Measurements from ENCODE around the gene DAP. TPM values are rescaled to one million over a fixed set of nuclear protein-coding genes. Genes with fewer than 3 reads are reported as not detected.

DAP gene
- total RNA-seq, 1 experiment from 2014 or later, result 47.2 TPM

DNA sequence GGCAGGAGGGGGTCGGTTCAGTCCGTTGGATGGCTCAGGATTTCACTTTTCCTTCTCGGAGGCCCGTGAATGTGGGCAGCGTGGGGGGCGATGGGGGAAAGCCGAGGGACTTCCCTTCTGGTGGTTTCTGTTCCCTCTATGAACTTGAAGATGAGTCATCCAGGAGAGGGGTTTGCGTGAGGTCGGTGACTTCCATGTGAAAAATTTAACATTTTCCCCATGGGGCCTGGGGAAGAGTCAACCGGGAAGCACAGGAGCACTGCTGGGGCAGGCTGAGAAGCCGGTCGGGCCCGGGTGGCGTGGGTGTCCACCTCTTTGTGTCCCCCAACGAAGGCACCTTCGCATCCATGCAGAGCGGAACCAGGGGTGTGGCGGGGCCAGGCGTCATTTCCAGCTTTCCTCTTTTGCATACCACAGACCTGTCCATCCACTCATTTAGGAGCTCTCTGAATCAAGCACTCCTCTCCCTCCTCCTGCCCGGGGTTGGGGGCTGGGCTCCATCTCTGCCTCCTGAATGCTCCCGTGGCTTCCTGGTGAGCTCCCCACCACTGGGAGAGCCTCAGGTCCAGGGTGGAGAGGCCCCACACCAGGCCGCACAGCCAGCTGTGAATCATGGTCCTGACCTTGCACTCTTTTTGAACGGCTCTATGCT is 128.8 kb downstream of the DAP start:
- Mint-ChIP-seq H3K36me3 (ENCODE audit: insufficient read depth in 1 of 3, low read depth in 3 of 3) (peaks cover 0 to 1% (median 0%) of the 10 kb centered on the region in 3 experiments; a peak in 1 of 7 replicates), H3K4me3 (no peak overlapping the region; a peak in 1 of 5 replicates), H3K27me3 (ENCODE audit: low read depth) (peaks cover 8% of the 10 kb centered on the region), H3K4me1 (peaks cover 48 to 53% of the 10 kb centered on the region in 2 experiments), H3K9me3 (no peaks in the 10 kb centered on the region), H3K27ac (no peak overlapping the region)
- Histone ChIP-seq H4K91ac (ENCODE audit: insufficient read length, low read depth, low read length) (no peak overlapping the region), H3K14ac (ENCODE audit: insufficient read depth, low read length) (no peak overlapping the region), H3K18ac (ENCODE audit: insufficient read length, low read depth, low read length) (no peak overlapping the region), H3K79me2 (ENCODE audit: insufficient read depth, low read length) (no peaks in the 10 kb centered on the region), H2BK12ac (ENCODE audit: insufficient read length, low read depth, low read length) (no peak overlapping the region), H2AFZ (ENCODE audit: low read length) (no peak overlapping the region), H4K20me1 (ENCODE audit: control insufficient read depth, insufficient read depth, insufficient read length) (no peaks in the 10 kb centered on the region), H4K8ac (replicated peaks; ENCODE audit: insufficient read length, low read depth, low read length) (no peak overlapping the region), H3K4ac (ENCODE audit: low read depth, low read length) (no peak overlapping the region), H2BK15ac (ENCODE audit: low read depth, low read length) (no peak overlapping the region), H2BK120ac (ENCODE audit: low read depth, low read length, poor library complexity, severe bottlenecking) (no peak overlapping the region), H3K27ac (ENCODE audit: insufficient read length, low read depth, low read length) (no peak overlapping the region), H3K56ac (ENCODE audit: insufficient read length, low read depth, low read length) (no peak overlapping the region), H3K9ac (ENCODE audit: extremely low read depth, insufficient read length, low read length) (no peak overlapping the region), H3K23me2 (ENCODE audit: insufficient read length, low read depth, low read length, poor library complexity, severe bottlenecking) (peaks cover 2% of the 10 kb centered on the region), H3K23ac (ENCODE audit: insufficient read length, low read depth, low read length) (no peak overlapping the region), H2BK20ac (ENCODE audit: low read depth, low read length, poor library complexity, severe bottlenecking) (no peak overlapping the region), H3K4me1 (ENCODE audit: insufficient read depth, low read length) (peaks cover 15% of the 10 kb centered on the region; the same call in 1 of the 2 replicates), H3T11ph (ENCODE audit: low read length) (no peak overlapping the region), H2AK5ac (ENCODE audit: insufficient read length, low read length) (no peak overlapping the region), H3K79me1 (ENCODE audit: insufficient read depth, low read depth, low read length, poor library complexity, severe bottlenecking) (no peaks in the 10 kb centered on the region), H4K5ac (ENCODE audit: insufficient read length, low read depth, low read length) (no peak overlapping the region), H3K4me2 (ENCODE audit: insufficient read depth, insufficient read length, low read length) (no peak overlapping the region), H3K27me3 (ENCODE audit: insufficient read depth, low read length) (no peaks in the 10 kb centered on the region), H2BK5ac (ENCODE audit: insufficient read length, low read length) (no peak overlapping the region), H3K9me3 (ENCODE audit: control insufficient read depth, low read depth, low read length) (no peaks in the 10 kb centered on the region)
- TF ChIP-seq CTCF (conservative IDR thresholded peaks at IDR 0.05), result no peak
- DNase-seq, result no peak
- WGBS (ENCODE audit: extremely low coverage, insufficient read length, low lambda C conversion rate), result no CpG with 5 or more reads among the region's 23 CpGs

Data from H9 (cell line).